ENCODE measurements around the gene MUC6. TPM values are rescaled to one million over a fixed set of nuclear protein-coding genes. Genes with fewer than 3 reads are reported as not detected.

MUC6 gene
- polyA plus RNA-seq, 1 of the 3 experiments (the other 2 are of a cell fraction): not detected

DNA sequence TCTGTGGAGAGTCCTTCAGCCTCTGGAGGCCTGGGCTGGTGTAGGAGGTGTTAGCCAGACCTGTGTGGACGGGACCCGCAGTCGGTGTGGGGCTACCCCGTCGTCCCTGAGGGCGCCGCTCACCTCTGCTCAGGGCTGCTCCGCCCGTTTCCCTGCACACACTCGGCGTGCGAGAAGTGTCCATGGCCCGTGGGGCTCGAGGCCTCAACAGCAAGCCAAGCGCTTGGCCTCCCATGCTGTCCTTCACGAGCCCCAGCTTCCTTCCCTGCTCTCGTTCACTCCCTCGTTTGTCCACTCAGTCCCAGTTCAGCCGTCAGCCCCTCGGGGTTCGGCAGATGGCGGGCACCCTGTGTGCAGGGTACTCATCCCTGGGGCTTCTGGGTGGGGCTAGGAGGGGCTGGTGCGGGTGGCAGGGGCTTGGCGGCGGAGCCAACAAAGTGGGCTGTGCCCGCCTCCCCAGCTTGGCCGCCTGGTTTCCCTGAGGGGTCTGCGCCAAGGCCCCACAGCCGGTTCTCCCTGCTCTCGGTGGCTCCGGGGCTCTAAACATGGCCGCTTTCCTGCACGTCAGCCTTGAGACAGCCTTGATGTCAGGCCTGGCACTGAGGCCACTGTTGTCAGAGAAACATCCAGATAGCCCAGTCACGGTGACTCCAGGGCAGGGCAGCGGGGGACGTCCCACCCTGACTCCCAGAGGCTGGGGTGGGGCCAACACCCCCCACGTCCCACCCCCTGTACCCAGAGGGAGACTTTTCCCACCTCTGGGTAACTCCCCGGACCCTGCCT lies 3.3 kb downstream of the MUC6 start:
- H3K9me2 ChIP-seq: no peaks in the 10 kb centered on the region
- no peak overlapping the region for H3K4me3 ChIP-seq (ENCODE audit: low read depth in 2 of 2, low read length in 1 of 2)
- H2AFZ ChIP-seq (ENCODE audit: low read depth): no peak overlapping the region
- H3F3A ChIP-seq (replicated peaks; ENCODE audit: insufficient read depth): no peaks in the 10 kb centered on the region
- no peak for DNase-seq
- H3K4me1 ChIP-seq (ENCODE audit: control insufficient read depth in 1 of 2, insufficient read depth in 2 of 2, low read depth in 1 of 2, low read length in 1 of 2): no peaks in the 10 kb centered on the region
- ChIA-PET CTCF (interaction anchor here (0.9 kb wide), 1 partner anchor 17 kb away, joined by 5 read pairs; no protein-coding TSS in a partner anchor), POLR2A (no interaction called here)
- H3K79me2 ChIP-seq (ENCODE audit: insufficient read depth): no peaks in the 10 kb centered on the region
- H3K9ac ChIP-seq: no peak overlapping the region
- no peaks in the 10 kb centered on the region for H3K36me3 ChIP-seq (replicated peaks in 1 of 2; ENCODE audit: control insufficient read depth in 1 of 2, insufficient read depth in 2 of 2, low read length in 1 of 2)
- no peak overlapping the region for H3K4me2 ChIP-seq
- no peak overlapping the region for H3K27ac ChIP-seq (ENCODE audit: low read depth in 2 of 2, low read length in 1 of 2)
- H4K20me1 ChIP-seq (ENCODE audit: insufficient read depth): no peaks in the 10 kb centered on the region
- 82% methylated on average over 25 of the region's 38 CpGs for WGBS (ENCODE audit: low lambda C conversion rate)
- no peaks in the 10 kb centered on the region for H3K9me3 ChIP-seq
- no peak for TF ChIP-seq TEAD4 (IDR thresholded peaks at IDR 0.05; ENCODE audit: borderline replicate concordance, insufficient read depth)
- TF ChIP-seq FOXM1 (IDR thresholded peaks at IDR 0.05; ENCODE audit: low read depth): no peak
- no peak for TF ChIP-seq GABPA (IDR thresholded peaks at IDR 0.05; ENCODE audit: low read depth)
- TF ChIP-seq, protein P1, sequence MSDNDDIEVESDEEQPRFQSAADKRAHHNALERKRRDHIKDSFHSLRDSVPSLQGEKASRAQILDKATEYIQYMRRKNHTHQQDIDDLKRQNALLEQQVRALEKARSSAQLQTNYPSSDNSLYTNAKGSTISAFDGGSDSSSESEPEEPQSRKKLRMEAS (IDR thresholded peaks at IDR 0.05; ENCODE audit: low read depth): no peak
- no peak for TF ChIP-seq RXRA (IDR thresholded peaks at IDR 0.05; ENCODE audit: borderline replicate concordance, low read depth)
- TF ChIP-seq JUND (IDR thresholded peaks at IDR 0.05): no peak
- no peak for TF ChIP-seq POLR2AphosphoS5 (IDR thresholded peaks at IDR 0.05; ENCODE audit: low read depth, low read length)
- no peak for TF ChIP-seq RCOR1 (IDR thresholded peaks at IDR 0.05; ENCODE audit: low read length)
- no peaks in the 10 kb centered on the region for H3K27me3 ChIP-seq (ENCODE audit: insufficient read depth)

DNA sequence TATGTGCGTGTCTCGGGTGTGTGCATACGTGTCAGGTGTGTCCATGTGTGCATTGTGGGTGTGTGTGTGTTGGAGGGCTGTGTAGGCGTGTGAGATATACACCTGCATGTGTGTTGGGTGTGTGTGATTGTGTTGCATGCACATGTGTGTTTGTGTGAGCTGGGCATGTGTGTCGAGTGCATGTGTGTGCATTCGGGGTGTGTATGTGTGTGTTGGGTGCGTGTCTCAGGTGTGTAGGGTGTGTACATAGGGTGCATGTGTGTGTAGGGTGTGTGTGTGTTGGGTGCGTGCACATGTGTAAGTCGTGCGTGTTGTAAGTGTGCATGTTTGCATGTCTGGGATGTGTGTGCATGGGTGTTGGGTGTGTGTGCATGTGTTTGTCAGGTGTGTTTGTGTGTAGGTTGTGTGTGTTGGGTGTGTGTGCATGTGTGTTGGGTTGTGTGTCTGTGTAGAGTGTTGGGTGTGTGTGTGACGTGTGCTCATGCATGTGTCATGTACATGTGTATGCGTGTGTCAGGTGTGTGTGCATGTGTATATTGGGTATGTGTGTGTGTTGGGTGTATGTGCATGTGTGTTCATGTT lies 4.1 kb downstream of the MUC6 start:
- no peaks in the 10 kb centered on the region for H3K79me2 ChIP-seq (ENCODE audit: insufficient read depth)
- TF ChIP-seq NRF1 (IDR thresholded peaks at IDR 0.05; ENCODE audit: low read depth, low read length) (no peak), MXI1 (IDR thresholded peaks at IDR 0.05; ENCODE audit: low read depth, low read length) (no peak)
- no peak overlapping the region for H3K27ac ChIP-seq (ENCODE audit: low read depth in 2 of 2, low read length in 1 of 2)
- H3K36me3 ChIP-seq (replicated peaks in 1 of 2; ENCODE audit: control insufficient read depth in 1 of 2, insufficient read depth in 2 of 2, low read length in 1 of 2): no peaks in the 10 kb centered on the region
- H3K4me2 ChIP-seq: no peak overlapping the region
- no peak for DNase-seq
- no peaks in the 10 kb centered on the region for H3K9me2 ChIP-seq
- CTCF ChIA-PET: no interaction called here
- no peak overlapping the region for H3K4me3 ChIP-seq (ENCODE audit: low read depth in 2 of 2, low read length in 1 of 2)
- H3K9me3 ChIP-seq: no peaks in the 10 kb centered on the region
- POLR2A ChIA-PET: no interaction called here
- no peaks in the 10 kb centered on the region for H3F3A ChIP-seq (replicated peaks; ENCODE audit: insufficient read depth)
- 82% methylated on average over 12 of the region's 12 CpGs for WGBS (ENCODE audit: low lambda C conversion rate)
- no peak overlapping the region for H3K9ac ChIP-seq
- no peaks in the 10 kb centered on the region for H3K4me1 ChIP-seq (ENCODE audit: control insufficient read depth in 1 of 2, insufficient read depth in 2 of 2, low read depth in 1 of 2, low read length in 1 of 2)
- H3K27me3 ChIP-seq (ENCODE audit: insufficient read depth): no peaks in the 10 kb centered on the region
- H4K20me1 ChIP-seq (ENCODE audit: insufficient read depth): no peaks in the 10 kb centered on the region
- no peak overlapping the region for H2AFZ ChIP-seq (ENCODE audit: low read depth)

DNA sequence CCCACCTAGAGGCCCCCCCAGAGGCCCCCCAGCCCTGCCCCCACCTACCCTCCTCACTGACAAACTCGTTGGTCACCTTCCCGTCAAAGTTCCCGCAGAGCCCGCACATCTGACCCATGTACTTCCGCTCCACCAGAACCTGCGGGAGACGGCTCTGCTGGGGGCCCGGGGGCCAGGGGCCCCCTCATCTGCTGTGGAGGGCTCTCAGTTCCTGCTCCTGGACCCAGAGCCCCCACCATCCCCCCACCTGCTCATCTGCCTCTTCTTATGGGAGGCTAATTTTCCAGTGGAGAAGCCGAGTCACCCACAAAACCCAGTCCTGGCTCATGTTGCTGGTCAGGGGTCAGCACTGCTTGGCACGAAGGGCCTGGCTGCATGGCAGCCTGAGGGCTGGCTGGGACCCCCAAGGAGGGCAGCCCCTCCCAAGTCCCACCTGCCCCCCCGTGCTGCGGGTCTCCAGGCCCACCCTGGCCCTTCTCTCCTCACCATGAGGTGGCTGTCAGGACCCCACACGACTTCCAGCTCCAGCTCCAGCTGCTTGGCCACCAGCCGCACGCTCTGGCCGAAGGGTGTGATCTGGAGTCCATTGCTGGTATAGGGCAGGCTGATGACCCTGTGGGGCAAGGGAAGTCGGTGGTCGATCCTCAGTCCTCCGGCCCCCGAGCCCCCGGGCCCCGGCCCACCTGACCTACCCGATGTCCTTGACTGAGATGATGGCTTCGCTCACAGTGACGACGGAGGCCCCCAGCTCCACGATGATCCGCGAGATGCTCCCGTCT lies 5.2 kb downstream of the MUC6 start:
- Histone ChIP-seq H2AFZ (ENCODE audit: low read depth) (no peak overlapping the region), H3K4me1 (ENCODE audit: control insufficient read depth in 1 of 2, insufficient read depth in 2 of 2, low read depth in 1 of 2, low read length in 1 of 2) (no peaks in the 10 kb centered on the region), H3K9me3 (no peaks in the 10 kb centered on the region), H3K9me2 (no peaks in the 10 kb centered on the region), H3K79me2 (ENCODE audit: insufficient read depth) (no peaks in the 10 kb centered on the region), H3K4me2 (no peak overlapping the region), H3K36me3 (replicated peaks in 1 of 2; ENCODE audit: control insufficient read depth in 1 of 2, insufficient read depth in 2 of 2, low read length in 1 of 2) (no peaks in the 10 kb centered on the region), H4K20me1 (ENCODE audit: insufficient read depth) (no peaks in the 10 kb centered on the region), H3F3A (replicated peaks; ENCODE audit: insufficient read depth) (no peaks in the 10 kb centered on the region), H3K27ac (ENCODE audit: low read depth in 2 of 2, low read length in 1 of 2) (no peak overlapping the region), H3K4me3 (ENCODE audit: low read depth in 2 of 2, low read length in 1 of 2) (no peak overlapping the region), H3K9ac (no peak overlapping the region), H3K27me3 (ENCODE audit: insufficient read depth) (no peaks in the 10 kb centered on the region)
- ChIA-PET CTCF (no interaction called here), POLR2A (no interaction called here)
- no peak for DNase-seq
- WGBS (ENCODE audit: low lambda C conversion rate): 84% methylated on average over 22 of the region's 30 CpGs
- TF ChIP-seq GATA2 (CRISPR knock-in tag; IDR thresholded peaks at IDR 0.05) (no peak), RAD21 (IDR thresholded peaks at IDR 0.05; ENCODE audit: low read length) (no peak), GABPA (IDR thresholded peaks at IDR 0.05; ENCODE audit: low read depth) (no peak), SIN3A (IDR thresholded peaks at IDR 0.05; ENCODE audit: borderline replicate concordance, low read depth, low read length) (no peak), JUND (IDR thresholded peaks at IDR 0.05) (no peak), RFX5 (IDR thresholded peaks at IDR 0.05; ENCODE audit: low read length) (no peak), RXRA (IDR thresholded peaks at IDR 0.05; ENCODE audit: borderline replicate concordance, low read depth) (no peak)
- TF ChIP-seq, protein P2, sequence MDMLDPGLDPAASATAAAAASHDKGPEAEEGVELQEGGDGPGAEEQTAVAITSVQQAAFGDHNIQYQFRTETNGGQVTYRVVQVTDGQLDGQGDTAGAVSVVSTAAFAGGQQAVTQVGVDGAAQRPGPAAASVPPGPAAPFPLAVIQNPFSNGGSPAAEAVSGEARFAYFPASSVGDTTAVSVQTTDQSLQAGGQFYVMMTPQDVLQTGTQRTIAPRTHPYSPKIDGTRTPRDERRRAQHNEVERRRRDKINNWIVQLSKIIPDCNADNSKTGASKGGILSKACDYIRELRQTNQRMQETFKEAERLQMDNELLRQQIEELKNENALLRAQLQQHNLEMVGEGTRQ (IDR thresholded peaks at IDR 0.05; ENCODE audit: borderline replicate concordance, low read depth, low read length): no peak
- TF ChIP-seq, protein P3, sequence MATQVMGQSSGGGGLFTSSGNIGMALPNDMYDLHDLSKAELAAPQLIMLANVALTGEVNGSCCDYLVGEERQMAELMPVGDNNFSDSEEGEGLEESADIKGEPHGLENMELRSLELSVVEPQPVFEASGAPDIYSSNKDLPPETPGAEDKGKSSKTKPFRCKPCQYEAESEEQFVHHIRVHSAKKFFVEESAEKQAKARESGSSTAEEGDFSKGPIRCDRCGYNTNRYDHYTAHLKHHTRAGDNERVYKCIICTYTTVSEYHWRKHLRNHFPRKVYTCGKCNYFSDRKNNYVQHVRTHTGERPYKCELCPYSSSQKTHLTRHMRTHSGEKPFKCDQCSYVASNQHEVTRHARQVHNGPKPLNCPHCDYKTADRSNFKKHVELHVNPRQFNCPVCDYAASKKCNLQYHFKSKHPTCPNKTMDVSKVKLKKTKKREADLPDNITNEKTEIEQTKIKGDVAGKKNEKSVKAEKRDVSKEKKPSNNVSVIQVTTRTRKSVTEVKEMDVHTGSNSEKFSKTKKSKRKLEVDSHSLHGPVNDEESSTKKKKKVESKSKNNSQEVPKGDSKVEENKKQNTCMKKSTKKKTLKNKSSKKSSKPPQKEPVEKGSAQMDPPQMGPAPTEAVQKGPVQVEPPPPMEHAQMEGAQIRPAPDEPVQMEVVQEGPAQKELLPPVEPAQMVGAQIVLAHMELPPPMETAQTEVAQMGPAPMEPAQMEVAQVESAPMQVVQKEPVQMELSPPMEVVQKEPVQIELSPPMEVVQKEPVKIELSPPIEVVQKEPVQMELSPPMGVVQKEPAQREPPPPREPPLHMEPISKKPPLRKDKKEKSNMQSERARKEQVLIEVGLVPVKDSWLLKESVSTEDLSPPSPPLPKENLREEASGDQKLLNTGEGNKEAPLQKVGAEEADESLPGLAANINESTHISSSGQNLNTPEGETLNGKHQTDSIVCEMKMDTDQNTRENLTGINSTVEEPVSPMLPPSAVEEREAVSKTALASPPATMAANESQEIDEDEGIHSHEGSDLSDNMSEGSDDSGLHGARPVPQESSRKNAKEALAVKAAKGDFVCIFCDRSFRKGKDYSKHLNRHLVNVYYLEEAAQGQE (IDR thresholded peaks at IDR 0.05; ENCODE audit: low read depth, low read length): no peak

All from SK-N-SH (cell line).